Iris pigment epithelial cell (primary cell): ENCODE data around the gene MAP1B.

ENCODE experiments used
- DNase-seq: peaks from one replicate; pipeline ENCODE4 v3.0.0-alpha.2; 2011; ENCODE audit warnings: low read depth

MAP1B gene

GRCh38 chr5:72251386-72251785 lies 144.1 kb downstream of the MAP1B start:
- no peak for DNase-seq

GRCh38 chr5:72252008-72252407 lies 144.7 kb downstream of the MAP1B start:
- no peak for DNase-seq

- peak; percentile 38 for DNase-seq
These were observed 145.4 kb downstream of the MAP1B start for GRCh38 chr5:72252574-72253155.

- DNase-seq, result no peak
These were observed 148.0 kb downstream of the MAP1B start for GRCh38 chr5:72255237-72255636.

- DNase-seq, result no peak
These were observed 148.4 kb downstream of the MAP1B start for GRCh38 chr5:72255670-72256069.

- peak; percentile 58 for DNase-seq
These were observed 149.3 kb downstream of the MAP1B start for GRCh38 chr5:72256536-72256935.
